WTC11 (cell line): Measurements from ENCODE around the gene INHBC. TPM values are rescaled to one million over a fixed set of nuclear protein-coding genes. Genes with fewer than 3 reads are reported as not detected.

ENCODE experiments used
- ATAC-seq: fragments of 200-7000 bp; cut with Tn5 transposase; 2 replicates; pipeline ENCODE4 v1.10.0; 2021; ENCODE audit warnings: mild to moderate bottlenecking, moderate library complexity
- CTCF ChIA-PET: fragments of 300-600 bp; sonication (Branson Sonifier 250); formaldehyde crosslinking; loops from one replicate; lab custom pipeline; 2021; ENCODE audit warnings: antibody characterized with exemption; lab: Charles Lee
- POLR2A ChIA-PET: fragments of 350-600 bp; sonication (Branson Sonifier 250); formaldehyde crosslinking; loops from one replicate; lab custom pipeline; 2021; ENCODE audit warnings: antibody characterized with exemption; lab: Charles Lee
- DNase-seq: peaks from one replicate; pipeline ENCODE4 v3.0.0; 2021; ENCODE audit warnings: low spot score
- H3K27ac Mint-ChIP-seq: 2 replicates; pipeline ENCODE4 v1.8.0; 2021; ENCODE audit warnings: mixed read lengths
- H3K27me3 Mint-ChIP-seq: 2 replicates; pipeline ENCODE4 v1.8.0; 2021; ENCODE audit warnings: low read depth, mild to moderate bottlenecking, moderate library complexity, mixed read lengths
- H3K36me3 Mint-ChIP-seq: 2 replicates; pipeline ENCODE4 v1.8.0; 2021; ENCODE audit warnings: mixed read lengths
- H3K4me1 Mint-ChIP-seq: 2 replicates; pipeline ENCODE4 v1.8.0; 2022; ENCODE audit warnings: mixed read lengths
- H3K4me3 Mint-ChIP-seq: 2 replicates; pipeline ENCODE4 v1.8.0; 2021; ENCODE audit warnings: mild to moderate bottlenecking, moderate library complexity, mixed read lengths
- H3K9me3 Mint-ChIP-seq: 2 replicates; pipeline ENCODE4 v1.8.0; 2021; ENCODE audit warnings: mixed read lengths
- CREM ChIP-seq: sonication (generic); formaldehyde crosslinking; IDR thresholded peaks from 2 replicates; pipeline ENCODE4 v1.8.1; 2022; ENCODE audit warnings: mild to moderate bottlenecking, missing genetic modification reagents, moderate library complexity
- E2F1 ChIP-seq: sonication (generic); formaldehyde crosslinking; IDR thresholded peaks from 2 replicates; pipeline ENCODE4 v1.8.0; 2022; ENCODE audit warnings: mild to moderate bottlenecking, missing genetic modification reagents
- E2F4 ChIP-seq: sonication (generic); formaldehyde crosslinking; IDR thresholded peaks from 2 replicates; pipeline ENCODE4 v1.8.1; 2022; ENCODE audit warnings: low read depth, mild to moderate bottlenecking, moderate library complexity, missing genetic modification reagents, borderline replicate concordance
- MYBL2 ChIP-seq: sonication (generic); formaldehyde crosslinking; IDR thresholded peaks from 2 replicates; pipeline ENCODE4 v1.8.1; 2023; ENCODE audit warnings: mild to moderate bottlenecking, moderate library complexity, missing genetic modification reagents
- NR3C1 ChIP-seq: sonication (generic); formaldehyde crosslinking; conservative IDR thresholded peaks from 2 replicates; pipeline ENCODE4 v1.8.1; 2023; ENCODE audit warnings: low read depth, mild to moderate bottlenecking, missing genetic modification reagents
- TCF7 ChIP-seq: sonication (generic); formaldehyde crosslinking; IDR thresholded peaks from 2 replicates; pipeline ENCODE4 v1.8.0; 2022; ENCODE audit warnings: mild to moderate bottlenecking, low read depth, missing genetic modification reagents, moderate library complexity
- ZNF219 ChIP-seq: sonication (generic); formaldehyde crosslinking; IDR thresholded peaks from 2 replicates; pipeline ENCODE4 v1.8.0; 2023; ENCODE audit warnings: missing genetic modification reagents, mild to moderate bottlenecking, borderline replicate concordance
- ZNF263 ChIP-seq: sonication (generic); formaldehyde crosslinking; IDR thresholded peaks from 2 replicates; pipeline ENCODE4 v1.8.1; 2022; ENCODE audit warnings: low read depth, mild to moderate bottlenecking, moderate library complexity, missing genetic modification reagents
- ZNF416 ChIP-seq: fragments of 250-450 bp; sonication (Bioruptor Pico); IDR thresholded peaks from 2 replicates; pipeline ENCODE4 v1.9.0; 2021; ENCODE audit warnings: mild to moderate bottlenecking, inconsistent platforms
- ZNF423 ChIP-seq: fragments of 250-450 bp; sonication (Bioruptor Pico); IDR thresholded peaks from 2 replicates; pipeline ENCODE4 v2.1.2; 2022; ENCODE audit warnings: mild to moderate bottlenecking, moderate library complexity
- total RNA-seq: library from RNA; stranded (reverse); gene quantifications from 3 replicates; pipeline ENCODE4 v1.2.3, GENCODE V29; 2021
- TF ChIP-seq, protein P1 (sequence below): sonication (generic); formaldehyde crosslinking; IDR thresholded peaks from 2 replicates; pipeline ENCODE4 v1.8.1; 2022; ENCODE audit warnings: missing genetic modification reagents, borderline replicate concordance
- TF ChIP-seq, protein P2 (sequence below): fragments of 250-450 bp; sonication (Bioruptor Pico); conservative IDR thresholded peaks from 2 replicates; pipeline ENCODE4 v1.9.0; 2021; ENCODE audit warnings: mild to moderate bottlenecking
- TF ChIP-seq, protein P3 (sequence below): fragments of 250-450 bp; sonication (Bioruptor Pico); IDR thresholded peaks from 2 replicates; pipeline ENCODE4 v1.9.0; 2021; ENCODE audit warnings: mild to moderate bottlenecking

Gene INHBC
- total RNA-seq, 1 experiment from 2014 or later = 0.20 TPM

DNA sequence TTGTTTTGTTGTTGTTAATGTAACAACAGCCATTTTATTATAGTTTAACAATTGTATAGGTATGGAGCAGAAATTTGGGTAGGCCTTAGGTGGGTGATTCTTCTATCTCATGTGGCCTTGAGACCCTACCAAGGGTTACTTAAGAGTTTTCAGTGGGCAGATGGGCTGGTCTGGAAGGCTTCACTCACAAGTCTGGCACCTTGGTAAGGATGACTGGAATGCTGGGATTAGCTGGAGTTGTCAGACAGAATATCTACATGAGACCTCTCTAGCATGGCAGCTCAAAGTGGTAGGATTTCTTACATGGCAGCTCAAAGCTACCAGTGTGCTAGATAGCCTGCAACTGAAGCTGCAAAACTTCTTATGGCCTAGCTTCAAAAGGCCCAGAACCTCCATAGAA lies 51.1 kb downstream of the INHBC start:
- Mint-ChIP-seq H3K4me3 (no peak overlapping the region), H3K4me1 (peaks cover 25% of the 10 kb centered on the region), H3K9me3 (no peaks in the 10 kb centered on the region), H3K36me3 (peaks cover 26% of the 10 kb centered on the region), H3K27me3 (peaks cover 7% of the 10 kb centered on the region), H3K27ac (no peak overlapping the region)
- DNase-seq (no peak), ATAC-seq (no peak)
- TF ChIP-seq E2F1 (CRISPR knock-in tag) (no peak), ZNF263 (CRISPR knock-in tag) (no peak), ZNF416 (CRISPR knock-in tag) (no peak)
- TF ChIP-seq, protein P1, sequence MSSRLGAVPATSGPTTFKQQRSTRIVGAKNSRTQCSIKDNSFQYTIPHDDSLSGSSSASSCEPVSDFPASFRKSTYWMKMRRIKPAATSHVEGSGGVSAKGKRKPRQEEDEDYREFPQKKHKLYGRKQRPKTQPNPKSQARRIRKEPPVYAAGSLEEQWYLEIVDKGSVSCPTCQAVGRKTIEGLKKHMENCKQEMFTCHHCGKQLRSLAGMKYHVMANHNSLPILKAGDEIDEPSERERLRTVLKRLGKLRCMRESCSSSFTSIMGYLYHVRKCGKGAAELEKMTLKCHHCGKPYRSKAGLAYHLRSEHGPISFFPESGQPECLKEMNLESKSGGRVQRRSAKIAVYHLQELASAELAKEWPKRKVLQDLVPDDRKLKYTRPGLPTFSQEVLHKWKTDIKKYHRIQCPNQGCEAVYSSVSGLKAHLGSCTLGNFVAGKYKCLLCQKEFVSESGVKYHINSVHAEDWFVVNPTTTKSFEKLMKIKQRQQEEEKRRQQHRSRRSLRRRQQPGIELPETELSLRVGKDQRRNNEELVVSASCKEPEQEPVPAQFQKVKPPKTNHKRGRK (CRISPR knock-in tag) = no peak
- POLR2A ChIA-PET = interaction anchor here (0.6 to 0.7 kb wide), 2 partner anchors 85 to 95 kb away, joined by 5 to 7 read pairs; no protein-coding TSS in a partner anchor
- CTCF ChIA-PET = interaction anchor here (0.9 to 1.2 kb wide), 2 partner anchors 9 to 27 kb away, joined by 4 read pairs; partner anchors contain the start of gene GLI1

DNA sequence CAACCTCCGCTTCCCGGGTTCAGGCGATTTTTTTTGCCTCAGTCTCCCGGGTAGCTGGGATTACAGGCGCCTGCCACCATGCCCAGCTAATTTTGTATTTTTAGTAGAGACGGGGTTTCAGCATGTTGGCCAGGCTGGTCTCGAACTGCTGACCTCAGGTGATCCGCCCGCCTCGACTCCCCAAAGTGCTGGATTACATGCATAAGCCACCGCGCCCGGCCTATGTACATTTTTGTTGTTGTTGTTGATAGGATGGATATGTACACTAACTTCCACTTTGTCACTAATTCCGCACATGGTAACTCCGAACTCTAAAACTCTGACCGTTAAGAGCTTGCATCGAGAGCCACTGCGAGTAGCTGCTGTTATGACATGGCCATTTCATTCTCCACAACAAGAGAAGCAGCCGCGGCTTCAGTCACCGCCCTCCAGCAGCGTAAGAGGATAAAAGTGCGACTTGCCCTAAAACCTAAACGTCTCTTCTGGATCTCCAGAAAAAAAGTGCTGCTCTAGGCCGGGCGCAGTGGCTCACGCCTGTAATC lies 52.5 kb downstream of the INHBC start:
- peaks cover 15% of the 10 kb centered on the region for H3K4me1 Mint-ChIP-seq
- peak overlapping the region; percentile 6; the same call in 1 of the 2 replicates for H3K27ac Mint-ChIP-seq
- CTCF ChIA-PET = interaction anchor here (0.7 to 1.4 kb wide), 4 partner anchors 11 to 400 kb away, joined by 3 to 11 read pairs (median 5); no protein-coding TSS in a partner anchor
- DNase-seq (no peak), ATAC-seq (0 out of 2 replicates have a peak, but pooled peaks have one; percentile 3)
- POLR2A ChIA-PET = interaction anchor here (0.7 to 1.1 kb wide), 3 partner anchors 11 to 59 kb away, joined by 3 to 8 read pairs (median 3); no protein-coding TSS in a partner anchor
- TF ChIP-seq ZNF423 (CRISPR knock-in tag) (no peak), ZNF219 (CRISPR knock-in tag) (no peak), NR3C1 (CRISPR knock-in tag) (no peak), ZNF416 (CRISPR knock-in tag) (no peak), CREM (no peak), E2F4 (CRISPR knock-in tag) (no peak), MYBL2 (no peak), TCF7 (CRISPR knock-in tag) (no peak)
- TF ChIP-seq, protein P2, sequence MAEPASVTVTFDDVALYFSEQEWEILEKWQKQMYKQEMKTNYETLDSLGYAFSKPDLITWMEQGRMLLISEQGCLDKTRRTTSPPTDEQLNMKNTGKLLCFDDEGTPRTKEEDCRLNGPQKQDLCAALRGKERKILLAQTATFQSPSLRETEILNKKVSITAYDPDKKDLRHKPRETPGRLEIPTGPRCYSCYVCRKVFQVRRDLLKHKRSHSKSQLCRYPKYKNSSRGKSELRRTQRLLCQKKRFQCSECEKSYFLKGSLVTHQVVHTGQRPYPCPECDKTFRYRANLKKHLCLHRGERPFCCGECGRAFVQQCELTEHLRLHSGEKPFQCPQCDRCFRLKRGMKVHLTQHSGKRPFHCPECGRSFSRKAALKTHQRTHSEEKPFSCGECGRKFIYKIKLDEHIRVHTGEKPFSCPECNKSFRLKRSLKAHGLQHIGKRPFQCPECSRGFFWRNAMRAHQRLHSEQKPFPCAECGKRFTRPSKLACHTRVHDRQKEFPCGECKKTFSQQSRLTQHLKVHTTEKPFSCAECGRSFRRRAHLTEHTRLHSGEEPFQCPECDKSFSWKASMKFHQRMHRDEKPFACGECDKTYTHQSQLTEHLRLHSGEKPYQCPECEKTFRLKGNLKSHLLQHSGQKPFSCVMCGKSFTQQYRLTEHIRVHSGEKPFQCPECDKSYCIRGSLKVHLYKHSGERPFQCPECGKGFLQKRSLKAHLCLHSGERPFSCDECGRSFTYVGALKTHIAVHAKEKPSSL (CRISPR knock-in tag) = no peak
- TF ChIP-seq, protein P3, sequence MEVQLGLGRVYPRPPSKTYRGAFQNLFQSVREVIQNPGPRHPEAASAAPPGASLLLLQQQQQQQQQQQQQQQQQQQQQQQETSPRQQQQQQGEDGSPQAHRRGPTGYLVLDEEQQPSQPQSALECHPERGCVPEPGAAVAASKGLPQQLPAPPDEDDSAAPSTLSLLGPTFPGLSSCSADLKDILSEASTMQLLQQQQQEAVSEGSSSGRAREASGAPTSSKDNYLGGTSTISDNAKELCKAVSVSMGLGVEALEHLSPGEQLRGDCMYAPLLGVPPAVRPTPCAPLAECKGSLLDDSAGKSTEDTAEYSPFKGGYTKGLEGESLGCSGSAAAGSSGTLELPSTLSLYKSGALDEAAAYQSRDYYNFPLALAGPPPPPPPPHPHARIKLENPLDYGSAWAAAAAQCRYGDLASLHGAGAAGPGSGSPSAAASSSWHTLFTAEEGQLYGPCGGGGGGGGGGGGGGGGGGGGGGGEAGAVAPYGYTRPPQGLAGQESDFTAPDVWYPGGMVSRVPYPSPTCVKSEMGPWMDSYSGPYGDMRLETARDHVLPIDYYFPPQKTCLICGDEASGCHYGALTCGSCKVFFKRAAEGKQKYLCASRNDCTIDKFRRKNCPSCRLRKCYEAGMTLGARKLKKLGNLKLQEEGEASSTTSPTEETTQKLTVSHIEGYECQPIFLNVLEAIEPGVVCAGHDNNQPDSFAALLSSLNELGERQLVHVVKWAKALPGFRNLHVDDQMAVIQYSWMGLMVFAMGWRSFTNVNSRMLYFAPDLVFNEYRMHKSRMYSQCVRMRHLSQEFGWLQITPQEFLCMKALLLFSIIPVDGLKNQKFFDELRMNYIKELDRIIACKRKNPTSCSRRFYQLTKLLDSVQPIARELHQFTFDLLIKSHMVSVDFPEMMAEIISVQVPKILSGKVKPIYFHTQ = no peak
- no peaks in the 10 kb centered on the region; the same call in 1 of the 2 replicates for H3K27me3 Mint-ChIP-seq
- peak overlapping the region; percentile 99 for H3K4me3 Mint-ChIP-seq
- H3K9me3 Mint-ChIP-seq = no peaks in the 10 kb centered on the region
- H3K36me3 Mint-ChIP-seq = peaks cover 41% of the 10 kb centered on the region
